GM18498 (cell line): Measurements from ENCODE around the gene KPNA2.
"Not testable (repeated sequence)": the region's sequence is repeated elsewhere in the genome, so short reads cannot be mapped to it uniquely, and the experiment has no call there.

ENCODE experiments used
- ATAC-seq: cut with Tn5 transposase; IDR thresholded peaks from one replicate; pipeline ENCODE4 v1.9.1; 2021; ENCODE audit warnings: mild to moderate bottlenecking, moderate library complexity; ENCODE audit not compliant: unreplicated experiment

KPNA2 gene

GRCh38 chr17:68019675-68020408, 15.7 kb upstream of the KPNA2 start:
- peak; percentile 92 for ATAC-seq

DNA sequence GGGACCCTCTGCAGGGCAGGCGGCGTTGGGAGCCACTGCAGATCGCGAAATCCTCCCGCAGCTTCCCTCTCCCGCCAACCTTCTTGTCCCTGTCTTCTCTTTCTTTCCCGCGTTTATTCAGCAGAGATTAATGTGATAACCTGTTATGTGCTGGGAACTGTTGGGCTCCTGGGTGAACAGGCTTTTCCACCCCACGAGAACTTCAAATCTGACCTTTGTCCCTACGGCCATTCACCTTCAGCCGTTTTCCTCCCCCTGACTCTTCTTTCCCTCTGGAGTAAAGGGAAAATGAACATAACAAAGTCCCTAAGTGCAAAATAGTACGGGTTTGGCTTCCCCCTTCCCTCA, 15.2 kb upstream of the KPNA2 start:
- ATAC-seq, result peak; percentile 9

DNA sequence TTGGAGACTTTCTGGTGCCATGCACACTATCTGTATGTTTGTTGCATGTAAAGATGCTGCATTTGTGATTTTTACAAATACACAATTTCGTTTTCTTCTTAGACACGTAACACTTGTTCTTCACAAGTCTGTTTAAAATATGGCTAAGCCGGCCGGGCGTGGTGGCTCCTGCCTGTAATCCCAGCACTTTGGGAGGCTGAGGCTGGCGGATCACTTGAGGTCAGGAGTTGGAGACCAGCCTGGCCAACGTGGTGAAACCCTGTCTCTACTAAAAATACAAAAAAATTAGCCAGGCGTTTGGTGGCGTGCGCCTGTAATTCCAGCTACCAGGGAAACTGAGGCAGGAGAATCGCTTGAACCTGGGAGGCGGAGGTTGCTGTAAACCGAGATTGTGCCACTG, 14.7 kb upstream of the KPNA2 start:
- ATAC-seq, result not testable (repeated sequence)

DNA sequence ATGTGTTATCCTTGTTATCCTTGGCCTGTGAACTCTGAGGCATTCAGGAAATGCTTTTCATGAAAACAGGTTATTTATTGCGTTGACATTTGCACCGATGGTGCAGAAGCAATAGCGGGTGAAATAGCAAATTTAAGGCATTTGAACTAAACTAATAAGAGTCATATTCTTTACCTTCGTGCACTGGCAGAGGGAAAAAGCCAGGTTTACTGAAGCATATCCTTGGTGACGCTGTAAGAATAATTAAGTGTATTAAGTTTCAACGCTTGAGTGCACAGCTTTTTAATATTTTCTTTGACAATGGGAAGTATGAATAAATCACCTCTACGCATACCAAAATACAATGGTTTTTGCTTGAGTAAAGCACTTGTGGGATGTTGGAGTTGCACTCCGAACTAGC, 13.6 kb upstream of the KPNA2 start:
- ATAC-seq, result no peak

DNA sequence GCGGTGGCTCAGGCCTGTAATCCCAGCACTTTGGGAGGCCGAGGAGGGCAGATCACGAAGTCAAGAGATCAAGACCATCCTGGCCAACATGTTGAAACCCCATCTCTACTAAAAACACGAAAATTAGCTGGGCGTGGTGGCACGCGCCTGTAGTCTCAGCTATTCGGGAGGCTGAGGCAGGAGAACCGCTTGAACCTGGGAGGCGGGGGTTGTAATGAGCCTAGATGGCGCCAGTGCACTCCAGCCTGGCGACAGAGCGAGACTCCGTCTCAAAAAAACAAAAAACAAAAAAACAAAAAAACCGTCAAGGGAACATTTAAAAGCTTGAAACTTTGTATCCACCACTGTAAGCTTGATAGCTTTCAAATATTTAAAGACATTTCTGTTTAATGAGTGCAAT, 13.0 kb upstream of the KPNA2 start:
- not testable (repeated sequence) for ATAC-seq

GRCh38 chr17:68029512-68030215, 5.9 kb upstream of the KPNA2 start:
- no peak for ATAC-seq

GRCh38 chr17:68033636-68034451, 1.7 kb upstream of the KPNA2 start:
- ATAC-seq, result no peak

DNA sequence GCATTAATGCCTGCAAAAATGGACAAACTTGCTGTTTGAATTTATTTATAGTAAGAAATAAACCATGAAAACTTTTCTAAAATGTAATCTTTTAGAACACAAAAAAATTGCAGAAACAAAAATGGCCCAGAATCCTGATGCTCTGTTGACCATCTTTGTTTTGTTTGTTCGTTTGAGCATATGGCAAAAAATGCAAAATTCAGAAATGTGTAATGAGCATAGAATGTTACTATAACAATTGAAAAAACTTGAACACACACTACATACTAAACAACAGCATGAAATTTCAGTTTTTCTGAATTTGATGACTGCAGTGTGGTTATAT, 1.1 kb upstream of the KPNA2 start:
- ATAC-seq, result no peak

DNA sequence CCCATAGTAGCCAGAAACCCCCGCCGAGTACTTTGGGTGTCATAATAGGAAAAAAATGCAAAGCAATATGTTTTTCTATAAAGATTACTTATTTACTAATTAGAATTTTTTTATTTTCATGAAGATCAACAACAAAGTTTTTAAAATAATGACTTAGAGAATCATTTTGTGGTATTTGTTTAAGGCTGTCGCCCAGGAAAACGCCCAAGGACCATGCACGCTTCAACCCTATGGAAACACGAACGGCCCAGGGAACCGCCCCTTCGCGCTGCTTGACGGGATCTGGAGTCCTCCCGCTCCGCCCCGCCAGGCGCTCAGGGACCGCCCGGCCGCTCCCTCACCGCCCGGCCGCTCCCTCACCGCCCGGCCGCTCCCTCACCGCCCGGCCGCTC, 408 bp upstream of the KPNA2 start:
- peak; percentile 88 for ATAC-seq

DNA sequence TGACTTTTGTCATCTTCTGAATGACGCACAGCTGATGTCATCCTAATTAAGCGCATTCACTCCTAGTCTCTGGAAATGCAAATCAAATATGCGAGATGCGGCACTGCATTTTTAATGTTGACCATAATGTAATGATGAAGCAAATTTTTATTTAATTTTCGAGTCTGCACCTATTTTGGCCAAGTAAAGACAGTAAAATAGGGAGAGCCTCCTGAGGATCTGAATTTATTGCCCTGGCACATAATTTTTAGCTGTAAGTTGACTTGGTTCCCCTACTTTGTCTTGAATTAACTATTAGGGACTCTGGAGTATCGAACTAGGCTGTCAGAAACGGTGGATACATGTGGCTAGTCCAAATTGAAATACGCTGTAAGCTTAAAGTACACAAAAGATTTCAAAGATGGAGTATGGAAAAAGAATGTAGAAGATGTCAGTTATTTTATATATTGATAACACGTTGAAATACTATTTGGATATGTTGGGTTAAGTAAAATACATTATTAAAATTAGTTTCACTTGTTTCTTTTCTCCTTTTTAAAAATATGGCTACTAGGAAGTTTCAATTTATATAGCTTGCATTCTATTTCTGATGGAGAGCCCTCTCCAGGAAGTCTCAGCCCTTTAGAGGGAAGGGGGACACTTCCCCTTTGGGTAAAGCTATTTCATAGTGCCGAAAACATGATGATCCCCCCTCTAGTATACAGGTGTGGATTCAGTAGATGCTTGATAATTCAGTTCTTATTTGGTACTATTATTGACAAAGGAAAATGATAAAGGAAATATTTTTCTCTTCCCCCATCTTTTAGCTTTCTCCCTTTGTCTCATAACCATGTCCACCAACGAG, 991 bp downstream of the KPNA2 start:
- no peak for ATAC-seq

GRCh38 chr17:68047153-68047846, 11.8 kb downstream of the KPNA2 start:
- ATAC-seq, result no peak

DNA sequence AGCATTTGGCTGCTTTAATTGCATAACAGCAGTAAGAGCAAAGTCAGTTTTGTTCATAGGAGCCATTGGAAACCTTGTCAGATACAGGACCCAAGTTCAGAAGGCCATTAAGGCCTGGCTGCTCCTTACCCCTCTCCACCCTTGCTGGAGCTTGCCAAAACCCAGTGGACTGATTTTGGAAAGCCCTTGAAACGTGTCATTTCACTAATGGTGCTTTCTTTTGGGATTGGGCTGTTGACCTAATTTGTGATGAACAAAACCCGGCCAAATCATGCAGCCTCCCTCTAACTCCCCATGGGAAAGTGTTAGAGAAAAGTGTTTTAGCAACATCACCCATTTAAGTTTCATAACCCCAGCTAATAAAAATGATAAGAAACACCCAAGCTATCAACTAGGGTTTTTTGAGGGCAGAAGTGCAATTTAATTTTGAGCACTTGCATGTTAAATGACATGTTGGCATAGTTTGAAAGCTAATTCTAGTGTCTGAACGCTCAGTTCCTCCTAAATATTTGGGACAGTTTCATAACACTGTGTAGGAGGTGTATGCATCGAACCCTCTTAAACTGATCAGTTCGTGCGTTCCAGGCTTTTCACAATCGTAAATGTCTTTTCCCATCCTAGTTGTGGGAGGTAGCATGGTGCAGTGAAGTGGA, 12.5 kb downstream of the KPNA2 start:
- not testable (repeated sequence) for ATAC-seq

DNA sequence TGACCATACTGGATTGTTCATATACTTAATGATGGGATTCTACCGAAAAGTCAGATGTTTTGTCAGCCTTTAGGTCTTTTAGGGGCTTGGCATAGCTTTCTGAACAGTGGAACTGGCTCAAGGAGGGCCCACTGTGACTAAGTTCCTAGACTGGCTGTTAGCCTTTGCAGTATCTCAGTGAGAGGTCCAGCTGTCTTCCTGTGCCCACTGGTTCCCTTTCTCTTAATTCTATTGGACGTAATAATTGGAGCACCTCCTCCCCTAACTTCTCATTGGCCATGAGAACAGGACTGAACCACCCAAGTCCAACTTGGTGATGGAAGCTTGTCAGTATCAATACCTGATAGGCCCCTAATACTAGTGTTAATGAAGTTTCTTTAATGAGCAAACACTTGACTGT, 13.5 kb downstream of the KPNA2 start:
- ATAC-seq, result no peak

- ATAC-seq, result not testable (repeated sequence)
Measured at GRCh38 chr17:68049812-68050437, 14.4 kb downstream of the KPNA2 start.

DNA sequence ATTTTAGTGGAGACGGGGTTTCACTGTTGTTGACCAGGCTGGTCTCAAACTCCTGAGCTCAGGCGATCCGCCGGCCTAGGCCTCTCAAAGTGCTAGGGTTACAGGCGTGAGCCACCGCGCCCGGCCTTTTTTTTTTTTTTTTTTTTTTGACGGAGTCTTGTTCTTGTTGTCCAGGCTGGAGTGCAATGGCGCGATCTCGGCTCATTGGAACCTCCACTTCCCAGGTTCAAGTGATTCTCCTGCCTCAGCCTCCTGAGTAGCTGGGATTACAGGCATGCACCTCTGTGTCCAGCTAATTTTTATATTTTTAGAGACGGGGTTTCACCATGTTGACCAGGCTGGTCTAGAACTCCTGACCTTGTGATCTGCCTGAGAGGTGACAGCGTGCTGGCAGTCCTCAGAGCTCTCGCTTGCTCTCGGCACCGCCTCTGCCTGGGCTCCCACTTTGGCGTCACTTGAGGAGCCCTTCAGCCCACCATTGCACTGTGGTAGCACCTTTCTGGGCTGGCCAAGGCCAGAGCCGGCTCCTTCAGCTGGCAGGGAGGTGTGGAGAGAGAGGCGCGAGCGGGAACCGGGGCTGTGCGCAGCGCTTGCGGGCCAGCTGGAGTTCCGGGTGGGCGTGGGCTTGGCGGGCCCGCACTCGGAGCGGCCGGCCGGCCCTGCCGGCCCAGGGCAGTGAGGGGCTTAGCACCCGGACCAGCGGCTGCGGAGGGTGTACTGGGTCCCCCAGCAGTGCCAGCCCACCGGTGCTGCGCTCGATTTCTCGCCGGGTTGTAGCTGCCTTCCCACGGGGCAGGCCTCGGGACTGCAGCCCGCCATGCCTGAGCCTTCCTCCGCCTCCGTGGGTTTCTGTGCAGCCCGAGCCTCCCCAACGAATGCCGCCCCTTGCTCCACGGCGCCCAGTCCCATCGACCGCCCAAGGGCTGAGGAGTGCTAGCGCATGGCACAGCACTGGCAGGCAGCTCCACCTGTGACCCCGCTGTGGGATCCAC, 16.1 kb downstream of the KPNA2 start:
- not testable (repeated sequence) for ATAC-seq

- no peak for ATAC-seq
Measured at GRCh38 chr17:68052810-68053209, 17.3 kb downstream of the KPNA2 start.

GRCh38 chr17:68053231-68054013, 17.9 kb downstream of the KPNA2 start:
- no peak for ATAC-seq
